Glomerular endothelial cell (primary cell): Measurements from ENCODE around the gene ATAD3C. TPM values are rescaled to one million over a fixed set of nuclear protein-coding genes. Genes with fewer than 3 reads are reported as not detected.
"Not testable (repeated sequence)": the region's sequence is repeated elsewhere in the genome, so short reads cannot be mapped to it uniquely, and the experiment has no call there.

Source experiments
- DNase-seq: peaks from one replicate; pipeline ENCODE4 v3.0.0-alpha.2; 2011; ENCODE audit warnings: low read depth, low spot score; ENCODE audit errors: extremely low read depth
- total RNA-seq: library from RNA; depleted of rRNA; stranded (reverse); fragments of >200 nt; gene quantifications from 2 replicates; pipeline ENCODE4 v1.2.3, GENCODE V29; 2015

ATAD3C gene
- total RNA-seq, 1 donor from 2014 or later = not detected

- DNase-seq = not testable (repeated sequence)
Observed at GRCh38 chr1:1468196-1468985, 18.9 kb downstream of the ATAD3C start.

GRCh38 chr1:1470626-1471388 lies 21.3 kb downstream of the ATAD3C start:
- no peak for DNase-seq

DNA sequence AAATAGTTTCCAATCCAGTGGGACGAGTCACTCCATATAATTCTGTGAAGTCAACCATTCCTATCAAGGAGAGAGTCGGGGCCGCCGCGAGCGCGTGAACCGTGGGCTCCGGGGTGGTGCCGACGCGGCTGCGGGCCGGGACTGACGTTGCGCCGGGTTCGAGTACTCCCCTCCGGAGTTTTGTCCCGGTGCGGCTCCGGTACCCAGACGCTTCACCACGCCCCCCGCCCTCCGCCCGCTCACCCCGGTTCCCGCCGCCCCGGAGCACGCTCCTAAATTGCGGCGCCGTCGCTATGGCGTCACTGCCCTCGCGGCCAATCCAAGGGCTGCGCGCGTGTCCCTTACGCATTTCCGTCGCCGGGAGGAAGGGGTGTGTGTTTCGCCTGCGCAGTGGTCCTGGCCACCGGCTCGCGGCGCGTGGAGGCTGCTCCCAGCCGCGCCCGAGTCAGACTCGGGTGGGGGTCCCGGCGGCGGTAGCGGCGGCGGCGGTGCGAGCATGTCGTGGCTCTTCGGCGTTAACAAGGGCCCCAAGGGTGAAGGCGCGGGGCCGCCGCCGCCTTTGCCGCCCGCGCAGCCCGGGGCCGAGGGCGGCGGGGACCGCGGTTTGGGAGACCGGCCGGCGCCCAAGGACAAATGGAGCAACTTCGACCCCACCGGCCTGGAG lies 22.0 kb downstream of the ATAD3C start, which contains the start of gene ATAD3B:
Gene ATAD3B, plus strand, starts transcription at position 377 of the 664 bp plus-strand sequence. Its CDS starts 120 bp downstream, at position 497.
- no peak for DNase-seq

GRCh38 chr1:1472053-1472876 lies 22.8 kb downstream of the ATAD3C start:
- DNase-seq = not testable (repeated sequence)

DNA sequence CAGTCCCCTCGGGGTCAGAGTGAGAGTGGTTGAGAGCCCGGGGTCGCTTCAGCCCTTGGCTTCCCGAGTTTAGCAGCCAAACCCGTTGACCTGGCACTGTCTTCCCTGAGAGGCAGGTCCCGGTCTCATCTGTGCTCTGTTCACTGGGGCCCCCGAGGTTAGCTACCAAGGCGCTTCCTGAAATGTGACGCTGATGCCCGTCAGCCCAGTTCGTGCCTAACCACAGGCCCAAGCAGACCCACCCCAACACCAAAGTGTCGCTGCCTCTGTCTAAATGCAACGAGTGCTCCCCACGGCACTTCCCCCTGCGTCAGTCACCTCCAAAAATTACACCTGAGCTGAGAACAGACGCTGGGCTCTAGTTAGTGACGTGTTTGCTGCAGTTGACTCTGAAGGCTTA lies 26.5 kb downstream of the ATAD3C start:
- not testable (repeated sequence) for DNase-seq

DNA sequence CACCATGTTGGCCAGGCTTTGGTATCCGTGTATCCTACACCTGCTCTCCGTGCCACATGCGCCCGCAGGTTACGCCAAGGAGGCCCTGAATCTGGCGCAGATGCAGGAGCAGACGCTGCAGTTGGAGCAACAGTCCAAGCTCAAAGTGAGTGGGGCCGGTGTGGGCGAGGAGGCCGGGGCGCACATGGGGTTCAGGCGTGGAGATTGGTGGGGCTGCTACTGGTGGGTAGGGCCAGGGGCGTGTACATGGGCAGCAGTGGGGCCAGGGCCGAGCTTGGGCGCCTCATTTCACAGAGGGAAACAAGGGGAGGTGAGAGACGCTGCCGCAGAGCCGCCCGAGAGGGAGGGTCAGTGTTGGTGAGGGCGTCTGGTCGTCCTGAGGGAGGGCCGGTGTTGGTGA lies 27.7 kb downstream of the ATAD3C start:
- no peak for DNase-seq

DNA sequence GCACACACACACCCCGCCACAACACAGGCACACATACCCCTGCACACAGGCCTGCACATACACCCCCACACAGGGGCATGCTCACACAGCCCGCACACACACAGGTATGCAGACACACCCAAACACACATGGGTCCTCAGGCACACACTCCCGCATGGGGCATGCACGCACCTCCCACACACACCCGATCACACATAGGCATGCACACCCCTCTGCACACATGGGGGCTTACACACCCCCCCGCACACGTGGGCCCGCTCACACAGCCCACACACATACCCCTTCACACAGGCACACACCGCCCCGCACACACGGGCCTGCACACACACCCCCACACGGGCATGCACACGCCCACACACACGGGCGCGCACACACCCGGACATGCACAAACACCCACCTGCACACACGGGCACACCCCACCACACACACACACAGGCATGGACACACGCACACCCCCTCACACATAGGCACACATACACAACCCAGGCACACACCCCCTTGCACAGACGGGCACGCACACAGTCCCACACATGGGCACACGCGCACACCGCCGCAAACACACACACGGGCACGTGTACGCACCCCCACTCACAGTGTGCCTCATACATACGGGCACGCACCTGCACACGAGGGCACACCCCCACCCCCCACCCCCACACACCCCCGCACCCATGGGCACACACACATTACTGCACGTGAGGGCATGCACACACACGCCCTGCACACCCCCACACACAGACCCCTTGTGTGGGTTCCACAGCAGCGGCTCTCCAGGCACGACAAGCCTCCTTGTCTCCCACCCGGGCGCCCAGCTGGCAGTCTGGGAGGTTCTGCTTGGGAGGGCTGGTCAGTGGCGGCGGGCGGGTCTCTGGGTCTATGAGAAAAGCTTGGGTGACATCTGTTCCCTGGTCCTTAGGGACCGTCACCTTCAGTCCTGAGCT lies 30.3 kb downstream of the ATAD3C start:
- DNase-seq = no peak

DNA sequence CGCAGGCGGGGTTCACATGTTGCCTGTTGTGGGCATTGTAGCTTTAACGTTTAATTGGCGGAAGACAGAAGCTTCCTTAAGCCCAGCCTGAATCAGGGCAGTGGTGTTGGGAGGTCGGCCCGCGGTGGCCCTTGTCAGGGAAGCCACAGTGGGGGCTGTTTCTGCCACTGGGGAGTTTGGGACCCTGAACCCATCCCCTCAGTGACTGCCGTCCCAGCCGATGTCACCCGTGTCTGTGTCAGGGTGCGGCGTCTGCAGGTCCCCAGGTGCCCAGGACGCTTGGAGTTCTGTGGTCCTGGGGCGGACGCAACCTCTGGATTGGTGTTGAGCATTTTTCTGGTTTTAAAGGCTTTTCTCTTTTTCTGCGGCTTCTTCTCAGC lies 31.0 kb downstream of the ATAD3C start:
- not testable (repeated sequence) for DNase-seq

DNA sequence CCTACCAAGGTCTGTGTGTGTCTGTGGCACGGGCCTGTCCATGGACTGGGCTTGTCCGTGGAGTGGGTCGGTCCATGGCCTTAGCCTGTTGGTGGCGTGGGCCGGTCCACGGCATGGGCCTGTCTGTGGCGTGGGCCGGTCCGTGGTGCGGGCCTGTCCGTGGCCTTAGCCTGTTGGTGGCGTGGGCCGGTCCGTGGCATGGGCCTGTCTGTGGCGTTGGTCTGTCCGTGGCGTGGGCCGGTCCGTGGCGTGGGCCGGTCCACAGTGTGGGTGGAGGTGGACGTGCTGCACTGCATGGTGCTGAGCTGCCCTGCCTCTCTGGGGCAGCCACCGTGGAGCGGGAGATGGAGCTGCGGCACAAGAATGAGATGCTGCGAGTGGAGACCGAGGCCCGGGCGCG lies 32.3 kb downstream of the ATAD3C start:
- not testable (repeated sequence) for DNase-seq

- no peak for DNase-seq
Observed at GRCh38 chr1:1482856-1483255, 33.4 kb downstream of the ATAD3C start.

- DNase-seq = no peak
Observed at GRCh38 chr1:1483714-1484113, 34.2 kb downstream of the ATAD3C start.

- DNase-seq = not testable (repeated sequence)
Observed at GRCh38 chr1:1484976-1485750, 35.7 kb downstream of the ATAD3C start.

GRCh38 chr1:1485755-1486317 lies 36.3 kb downstream of the ATAD3C start:
- DNase-seq = not testable (repeated sequence)

- DNase-seq = no peak
Observed at GRCh38 chr1:1487701-1488100, 38.2 kb downstream of the ATAD3C start.

DNA sequence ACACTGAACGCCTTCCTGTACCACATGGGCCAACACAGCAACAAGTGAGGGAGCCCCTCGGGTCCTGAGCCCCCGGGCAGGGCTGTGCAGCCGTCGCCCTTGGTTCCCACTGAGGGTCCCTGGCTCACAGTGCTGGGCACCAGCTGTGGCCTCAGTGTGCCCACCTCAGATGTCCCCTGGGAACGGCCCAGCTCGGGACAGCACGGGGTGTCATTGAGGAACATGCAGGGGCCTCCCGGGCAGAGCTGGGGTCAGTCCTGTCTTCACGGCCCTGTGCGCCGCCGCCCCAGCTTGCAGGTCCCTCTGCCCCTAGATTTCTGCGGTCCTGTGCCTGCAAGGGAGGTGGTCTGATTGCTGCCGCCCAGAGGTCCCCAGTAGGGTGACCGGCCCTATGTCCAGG lies 39.7 kb downstream of the ATAD3C start:
- no peak for DNase-seq

- DNase-seq = no peak
Observed at GRCh38 chr1:1489861-1490260, 40.4 kb downstream of the ATAD3C start.

DNA sequence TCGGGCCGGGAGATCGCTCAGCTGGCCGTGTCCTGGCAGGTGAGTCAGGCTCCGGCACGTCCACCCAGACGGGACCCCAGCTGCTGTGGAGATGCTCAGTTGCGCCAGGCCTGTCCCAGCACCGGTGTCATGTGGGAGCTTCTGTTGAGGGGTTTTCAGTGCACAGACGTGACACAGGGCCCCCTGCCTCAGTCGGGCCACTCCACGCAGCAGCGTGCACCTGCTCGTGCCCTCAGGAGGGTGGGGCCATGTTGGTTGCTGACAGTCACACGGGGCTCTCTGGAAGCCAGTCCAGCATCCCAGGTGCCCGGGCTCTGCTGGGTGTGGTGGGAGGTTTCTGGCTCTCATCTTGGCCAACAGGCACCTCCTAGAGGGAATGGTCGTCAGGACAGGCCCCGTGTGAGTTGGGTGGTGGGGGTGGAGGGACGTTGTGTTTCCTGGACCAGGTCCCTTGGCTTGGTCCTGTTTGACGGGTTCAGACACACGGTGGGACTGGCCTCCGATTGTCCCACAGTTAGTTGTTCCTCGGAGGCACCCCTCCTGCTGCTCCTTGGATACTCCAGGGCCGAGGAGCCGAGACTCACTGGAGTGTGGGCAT lies 41.2 kb downstream of the ATAD3C start:
- DNase-seq = no peak

DNA sequence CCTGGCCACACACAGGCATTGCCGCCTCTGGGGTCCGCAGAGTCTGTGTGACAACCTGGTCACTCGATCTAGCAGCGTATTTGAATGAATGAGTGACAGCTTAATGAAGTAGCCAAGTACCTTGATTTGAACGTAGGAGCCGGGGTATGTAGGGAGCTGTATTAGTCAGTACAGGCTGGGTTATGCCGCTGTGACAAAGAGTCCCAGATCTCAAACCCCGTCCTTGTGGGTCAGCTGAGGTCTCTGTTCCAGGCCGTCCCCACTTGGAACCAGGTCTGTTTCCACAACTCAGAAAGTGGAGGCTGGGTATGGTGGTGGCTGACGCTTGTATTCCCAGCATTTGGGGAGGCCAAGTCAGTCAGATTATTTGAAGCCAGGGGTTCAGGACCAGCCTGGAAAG lies 42.1 kb downstream of the ATAD3C start:
- DNase-seq = no peak
